GM21515 (cell line): Measurements from ENCODE around the gene SCTR.

Source experiments
- ATAC-seq: cut with Tn5 transposase; IDR thresholded peaks from one replicate; pipeline ENCODE4 v1.9.1; 2021; ENCODE audit not compliant: unreplicated experiment

SCTR gene

DNA sequence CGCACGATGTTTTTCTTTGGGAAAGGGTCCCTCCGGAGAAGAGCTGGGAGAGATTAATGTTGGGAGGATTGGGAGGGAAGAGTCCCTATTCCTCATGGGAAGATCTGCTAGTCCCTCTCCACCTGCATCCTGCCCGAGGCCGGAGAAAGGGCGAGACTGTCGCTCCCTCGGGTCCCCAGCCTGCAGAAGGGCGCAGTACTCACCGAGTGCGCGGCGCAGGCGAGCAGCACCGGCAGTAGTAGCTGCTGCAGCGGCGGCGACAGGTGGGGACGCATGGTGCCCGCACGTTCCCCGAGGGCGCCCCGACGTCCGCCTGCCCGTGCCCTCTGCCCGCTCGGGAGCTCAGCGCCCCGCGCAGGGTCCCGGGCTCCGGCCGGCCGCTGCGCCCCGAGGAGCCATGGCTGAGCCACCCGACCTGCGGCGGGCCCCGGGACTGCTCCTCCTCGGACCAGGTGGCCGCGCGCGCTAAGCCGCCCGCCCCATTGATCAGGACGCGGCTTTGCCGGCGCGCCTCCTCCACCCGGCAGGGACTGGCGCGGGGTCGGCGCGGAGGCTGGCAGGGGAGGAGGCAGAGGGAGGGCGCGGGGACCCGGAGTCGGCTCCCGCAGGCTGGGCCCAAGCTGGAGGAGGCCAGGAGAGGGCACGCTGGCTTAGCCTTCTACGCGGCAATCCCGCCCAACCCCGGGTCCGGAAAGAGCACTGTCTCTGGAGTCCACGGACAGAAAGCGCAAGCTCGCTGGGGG is at the start of gene SCTR:
TSS of gene SCTR (minus strand) at position 532 of the 743 bp plus-strand sequence. CDS start at position 275, 257 bp downstream.
- ATAC-seq: no peak

DNA sequence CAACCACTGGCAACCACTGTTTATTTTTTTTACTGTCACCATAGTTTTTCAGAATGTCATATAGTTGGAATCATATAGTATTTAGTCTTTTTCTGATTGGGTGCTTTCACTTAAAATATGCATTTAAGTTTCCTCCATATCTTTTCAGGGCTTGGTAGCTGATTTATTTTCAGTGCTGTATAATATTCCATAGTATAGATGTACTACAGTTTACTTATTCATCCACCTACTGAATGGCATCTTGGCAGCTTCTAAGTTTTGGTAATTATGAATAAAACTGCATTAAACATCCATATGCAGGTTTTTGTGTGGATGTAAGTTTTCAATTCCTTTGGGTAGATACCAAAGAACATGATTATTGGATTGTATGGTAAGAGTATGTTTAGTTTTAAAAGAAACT is 43.0 kb upstream of the SCTR start:
- ATAC-seq: no peak

DNA sequence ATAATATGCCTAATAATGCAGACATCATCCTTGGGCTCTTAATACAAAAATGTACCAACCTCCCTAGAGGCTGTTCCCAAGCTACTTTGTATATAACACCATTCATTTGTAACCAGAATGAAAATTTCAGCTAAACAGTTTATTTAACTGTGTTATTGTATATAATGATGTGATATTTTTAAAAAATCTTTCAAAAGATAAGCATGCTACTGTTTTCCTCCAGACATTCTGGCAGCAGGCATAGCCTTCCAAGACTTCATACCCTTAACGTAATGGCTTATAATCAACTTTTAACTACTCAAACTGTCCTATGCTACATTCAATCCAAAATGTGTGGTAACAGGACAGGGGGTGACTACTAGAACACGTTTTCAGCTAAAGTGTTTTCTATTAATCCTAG is 41.2 kb upstream of the SCTR start:
- no peak for ATAC-seq

DNA sequence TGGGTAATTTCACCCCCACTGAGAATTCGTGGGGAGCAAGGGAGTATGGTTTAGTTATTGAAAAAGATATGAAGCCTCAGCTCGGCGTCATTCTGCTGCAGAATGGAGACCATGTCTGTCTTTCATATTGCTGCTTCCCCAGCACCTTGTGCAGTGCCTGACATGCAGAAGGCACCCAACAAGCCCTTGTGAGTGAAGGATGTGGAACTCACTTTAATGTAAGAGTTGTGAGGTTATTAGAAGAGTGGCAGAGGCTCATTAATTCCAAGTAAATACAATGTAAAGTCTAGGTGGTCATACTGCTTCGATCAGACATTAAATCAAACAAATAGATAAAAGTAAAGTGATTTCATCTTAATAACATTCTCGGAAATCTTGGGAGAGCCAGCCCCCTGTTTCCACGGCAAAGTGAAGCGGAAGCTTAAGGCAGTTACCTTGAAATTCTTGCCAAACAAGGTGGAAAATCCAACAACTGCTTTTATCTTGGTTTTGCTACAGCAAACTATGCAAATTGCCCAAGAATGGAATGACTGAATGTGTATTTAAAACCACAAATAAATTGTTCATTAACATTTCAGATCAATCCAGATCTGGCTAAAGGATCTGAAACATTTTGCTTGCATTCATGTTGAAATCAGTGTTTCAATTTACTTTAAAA is 29.5 kb upstream of the SCTR start:
- no peak for ATAC-seq

DNA sequence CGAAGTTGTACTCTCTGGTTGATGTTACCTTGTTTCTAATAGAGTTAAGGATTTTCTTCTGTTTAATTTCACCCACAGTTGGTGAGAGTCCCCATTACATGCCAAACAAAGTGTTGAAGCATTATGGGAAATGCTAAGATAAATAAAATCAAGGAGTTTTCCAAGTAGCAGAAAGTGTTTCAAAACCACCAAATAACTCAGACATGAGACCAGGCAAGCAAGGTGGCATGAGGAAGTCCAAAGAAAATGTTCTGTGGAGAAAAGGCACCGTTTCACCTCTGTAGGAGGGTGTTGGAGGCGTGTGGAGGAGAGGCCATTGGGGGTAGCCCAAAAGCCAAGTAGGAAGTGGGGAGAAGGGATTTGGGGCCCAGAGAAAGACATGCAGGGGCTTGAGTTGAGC is 28.6 kb upstream of the SCTR start:
- ATAC-seq: no peak

DNA sequence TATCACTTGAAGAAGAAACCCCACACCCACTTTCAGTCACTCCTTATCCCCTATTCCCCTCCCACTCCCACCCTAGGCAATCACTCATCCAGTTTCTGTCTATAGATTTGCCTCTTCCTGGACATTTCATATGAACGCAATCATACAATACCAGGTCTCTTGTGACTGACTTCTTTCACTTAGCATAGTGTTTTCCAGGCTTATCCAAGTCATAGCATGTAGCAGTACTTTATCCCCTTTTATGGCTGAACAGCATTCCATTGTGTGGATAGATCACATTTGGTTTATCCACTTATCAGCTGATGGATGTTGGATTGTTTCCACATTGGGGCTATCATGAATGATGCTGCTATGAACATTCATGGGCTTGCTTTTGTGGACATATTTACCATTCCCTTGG is 26.6 kb upstream of the SCTR start:
- ATAC-seq: no peak

DNA sequence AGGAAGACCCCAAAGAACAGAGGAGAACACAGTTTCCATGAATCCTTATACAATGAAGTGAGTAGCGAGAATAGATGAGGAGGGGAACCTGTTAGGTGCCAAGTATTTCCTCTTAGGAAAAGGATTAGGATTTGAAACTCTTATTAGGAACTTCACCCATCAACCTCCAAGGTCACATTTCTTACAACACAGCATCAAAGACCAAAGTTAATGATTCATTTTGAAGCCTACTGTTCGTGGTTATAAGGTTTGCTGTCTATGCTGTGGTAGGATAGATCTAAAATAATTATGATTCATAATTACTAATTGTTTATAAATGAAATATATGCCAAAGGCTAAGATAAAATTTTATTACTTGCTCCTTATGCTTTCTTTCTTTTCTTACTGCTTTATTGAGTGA is 26.1 kb upstream of the SCTR start:
- ATAC-seq: no peak

DNA sequence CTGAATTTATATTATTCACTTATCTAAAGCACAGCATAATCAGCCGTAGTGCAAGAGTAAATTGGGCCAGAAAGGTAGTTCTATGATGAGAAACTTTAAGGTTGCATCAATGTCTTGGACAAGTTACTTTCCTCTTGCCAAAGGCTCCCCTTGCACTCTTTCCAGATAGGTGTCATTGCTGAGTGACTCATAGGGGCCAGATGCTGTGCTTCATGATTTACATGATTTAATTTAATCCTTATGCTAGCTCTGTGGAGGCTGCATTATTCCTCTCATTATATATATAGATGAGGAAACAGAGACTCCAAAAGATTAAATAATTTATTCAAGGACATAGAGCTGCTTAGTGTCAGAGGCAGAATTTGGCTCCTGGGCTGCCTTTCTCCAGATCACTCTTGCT is 25.0 kb upstream of the SCTR start:
- ATAC-seq: no peak

DNA sequence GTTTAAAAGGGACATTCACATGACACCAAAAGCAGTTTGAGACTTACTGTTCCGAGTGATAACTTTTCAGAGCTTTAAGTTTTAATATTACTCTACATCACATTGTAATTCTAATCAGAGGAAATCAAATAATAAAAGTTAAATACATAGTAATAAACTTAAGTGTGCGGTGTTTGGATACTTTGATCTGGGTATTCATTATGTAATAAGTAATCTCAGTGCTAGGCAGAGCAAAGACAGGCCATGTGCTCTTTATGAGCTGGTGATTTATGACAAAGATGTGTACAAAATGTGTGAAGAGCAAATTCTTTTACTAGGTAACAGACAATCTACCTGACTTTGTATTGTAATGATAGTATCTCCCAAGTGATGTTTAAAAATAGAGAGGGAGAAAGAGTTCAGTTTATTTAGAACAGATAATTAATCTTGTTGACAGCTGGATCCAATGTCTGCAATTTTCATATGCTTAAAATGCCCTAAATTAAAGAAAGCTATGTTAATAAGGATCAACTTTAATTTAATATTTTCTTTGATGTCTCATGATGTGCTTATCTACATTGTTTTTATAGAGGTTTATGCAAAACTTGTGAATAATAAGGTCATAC is 24.3 kb upstream of the SCTR start:
- no peak for ATAC-seq

DNA sequence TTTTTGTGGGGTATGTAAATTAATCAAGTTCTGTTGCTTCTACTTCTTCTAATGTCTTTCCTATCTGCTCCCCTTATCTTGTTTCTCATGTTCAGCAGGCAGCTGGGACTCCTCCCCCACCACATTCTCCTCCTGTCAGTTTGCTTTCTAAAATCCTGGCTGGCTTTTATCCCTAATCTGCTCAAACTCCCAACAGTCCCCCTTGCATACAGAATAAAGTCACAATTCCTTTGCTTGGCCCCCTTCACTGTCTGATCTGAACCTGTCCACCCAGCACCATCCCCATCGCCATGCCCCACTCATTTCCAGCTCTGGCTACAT is 22.1 kb upstream of the SCTR start:
- no peak for ATAC-seq

DNA sequence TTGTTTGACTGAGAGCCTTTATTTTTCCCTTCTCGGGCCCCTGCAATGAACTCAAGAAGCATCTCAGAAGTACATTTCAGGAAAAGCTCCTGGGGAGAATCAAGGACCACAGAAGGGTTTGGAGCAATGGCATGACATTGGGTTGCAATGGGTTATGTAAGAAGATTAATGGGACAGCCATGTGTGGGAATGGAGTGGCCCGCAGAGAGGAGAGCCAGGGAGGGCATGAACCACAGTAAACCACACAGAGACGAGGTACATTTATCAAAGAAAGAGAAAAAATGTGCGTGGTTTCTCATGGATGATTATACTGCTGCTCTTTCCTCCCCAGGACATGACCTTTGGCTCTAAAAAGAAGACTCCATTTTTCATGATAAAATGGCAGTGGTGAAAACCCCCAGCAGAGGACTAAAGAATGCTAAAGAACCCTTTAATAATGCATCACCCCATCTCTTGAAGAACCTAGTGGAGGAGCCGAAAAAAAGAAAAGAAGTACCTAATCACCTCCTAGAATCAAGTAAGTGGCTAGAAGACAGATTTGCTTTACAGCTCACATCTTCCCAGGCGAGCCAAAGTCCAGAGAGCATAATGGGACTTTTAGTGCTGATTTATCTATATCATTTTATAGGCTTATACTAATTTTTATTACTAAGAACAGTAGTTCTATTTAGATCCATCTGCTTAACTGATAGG is 21.6 kb upstream of the SCTR start:
- ATAC-seq: no peak

DNA sequence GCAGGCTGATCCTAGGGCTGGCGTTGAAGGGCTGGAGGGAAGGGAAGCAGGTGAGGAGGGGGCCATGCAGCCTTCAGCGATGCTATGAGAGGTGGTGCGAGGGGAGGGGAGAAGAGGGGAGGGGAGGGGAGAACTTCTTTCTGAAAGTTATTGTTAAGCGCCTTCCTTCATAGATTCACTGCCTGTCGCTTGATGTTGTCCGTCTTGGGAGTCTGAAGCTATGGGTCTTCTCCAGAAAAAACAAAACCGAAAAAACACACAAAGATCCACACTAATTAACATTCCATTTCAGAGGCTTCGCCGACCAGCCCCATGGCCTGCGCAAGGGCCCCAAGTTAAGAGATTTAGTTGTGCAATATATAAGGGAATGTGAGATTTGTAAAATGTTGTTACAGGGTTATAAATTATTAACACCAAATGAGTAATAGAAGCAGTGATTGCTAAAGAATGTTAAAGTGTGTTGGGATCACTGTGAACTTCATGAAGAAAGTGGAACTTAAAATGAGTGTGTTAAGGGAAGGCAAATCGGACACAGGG is 20.7 kb upstream of the SCTR start:
- ATAC-seq: no peak

DNA sequence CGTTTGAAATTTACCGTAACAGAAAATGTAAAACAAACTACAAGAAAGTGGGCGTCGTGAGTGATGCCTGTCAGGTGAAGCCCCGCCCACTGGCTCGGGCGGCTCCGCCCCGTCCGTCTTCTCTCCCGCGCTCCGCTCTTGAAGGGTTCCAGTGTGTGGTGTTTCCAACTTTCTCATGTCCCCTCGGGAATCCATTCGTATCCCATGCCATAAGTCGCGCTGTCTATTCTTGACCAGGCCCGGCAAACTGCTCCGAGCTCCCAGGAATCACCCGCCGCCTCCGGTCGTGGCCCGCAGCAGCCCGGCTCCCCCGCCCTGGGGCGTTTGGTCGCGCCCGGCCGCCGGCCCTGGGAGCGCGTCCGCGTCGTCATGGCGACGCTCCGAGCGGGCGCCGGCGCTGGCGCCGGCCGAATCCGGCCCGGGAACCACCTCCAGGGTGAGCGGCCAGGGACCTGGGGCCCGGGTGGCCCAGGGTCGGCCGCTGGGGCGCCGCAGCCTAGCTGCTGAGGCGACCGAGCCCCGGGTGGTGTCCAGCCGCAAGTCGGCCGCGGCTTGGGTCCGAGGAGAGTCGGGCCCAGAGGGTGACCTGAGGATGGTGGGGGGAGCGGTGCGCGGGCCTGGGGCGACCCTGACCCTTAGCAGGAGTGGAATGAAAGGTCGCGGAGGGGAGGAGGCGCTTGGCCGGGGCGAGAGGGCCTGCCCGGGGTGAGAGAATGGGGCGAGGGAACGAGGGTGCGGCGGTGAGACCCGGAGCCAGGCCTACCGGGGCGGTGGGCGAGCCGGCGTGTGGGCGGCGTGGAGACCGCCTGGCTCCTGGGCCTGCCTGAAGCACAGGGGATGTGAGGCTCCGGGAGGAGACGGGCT is 20.0 kb upstream of the SCTR start, which contains the start of gene CFAP221:
TSS of gene CFAP221 (plus strand) at position 375 of the 864 bp plus-strand sequence. CDS start 1,683 bp downstream, outside the sequence.
- peak; percentile 70 for ATAC-seq

DNA sequence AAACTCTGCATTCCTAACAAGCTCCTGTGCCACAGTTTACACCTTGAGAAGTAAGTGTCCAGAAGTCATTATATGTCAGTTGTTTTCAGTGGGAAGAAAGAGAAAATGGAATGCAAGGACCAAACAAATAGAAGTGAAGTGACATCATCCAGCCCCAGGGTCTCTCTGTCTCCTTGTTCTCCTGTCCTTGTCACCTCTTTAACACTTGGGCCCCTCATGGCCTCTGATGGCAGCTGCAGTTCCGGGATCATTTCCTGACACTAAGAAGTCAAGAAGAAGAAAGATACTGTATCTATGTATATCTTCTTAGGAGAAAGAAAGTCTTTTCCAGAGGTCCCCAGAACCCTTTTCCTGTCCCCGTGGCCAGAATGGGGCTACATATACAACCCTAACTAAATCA is 17.2 kb upstream of the SCTR start:
- no peak for ATAC-seq

DNA sequence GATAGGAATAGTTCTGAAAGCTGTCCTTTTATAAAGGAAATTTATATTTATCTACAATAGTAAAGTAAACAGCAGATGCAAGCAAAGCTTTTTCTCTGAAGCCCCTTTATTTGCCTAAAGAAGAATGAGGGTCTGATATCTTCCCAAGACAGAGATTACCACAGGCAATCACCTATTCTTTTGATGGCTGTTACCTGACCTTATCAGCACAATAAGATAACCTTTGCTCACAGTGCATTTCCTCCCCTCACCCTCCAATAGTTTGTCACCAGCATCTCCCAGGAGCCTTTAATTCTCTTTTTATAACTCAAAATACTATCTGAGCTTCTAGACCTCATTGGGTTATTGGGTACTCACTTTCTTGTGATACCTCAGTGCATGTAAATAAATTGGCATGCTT is 13.5 kb upstream of the SCTR start:
- no peak for ATAC-seq

DNA sequence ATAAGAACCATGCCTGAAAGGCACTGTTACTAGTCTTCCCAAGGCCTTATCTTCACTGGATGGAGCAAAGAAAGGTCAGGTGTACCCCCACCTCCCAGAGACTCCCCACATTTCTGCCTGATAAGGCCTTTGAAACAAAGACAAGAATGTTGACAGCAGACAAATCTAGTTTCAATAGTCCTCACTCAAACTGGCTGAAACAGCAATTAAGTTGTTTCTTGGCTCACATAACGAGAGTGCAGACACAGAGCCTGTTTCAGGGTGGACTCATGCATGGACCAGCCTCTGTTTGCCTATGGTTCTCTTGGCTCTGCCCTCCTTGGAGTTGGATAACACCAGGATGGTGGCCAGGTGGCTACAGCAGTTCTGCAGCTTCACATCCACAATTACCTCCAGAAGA is 12.4 kb upstream of the SCTR start:
- no peak for ATAC-seq

DNA sequence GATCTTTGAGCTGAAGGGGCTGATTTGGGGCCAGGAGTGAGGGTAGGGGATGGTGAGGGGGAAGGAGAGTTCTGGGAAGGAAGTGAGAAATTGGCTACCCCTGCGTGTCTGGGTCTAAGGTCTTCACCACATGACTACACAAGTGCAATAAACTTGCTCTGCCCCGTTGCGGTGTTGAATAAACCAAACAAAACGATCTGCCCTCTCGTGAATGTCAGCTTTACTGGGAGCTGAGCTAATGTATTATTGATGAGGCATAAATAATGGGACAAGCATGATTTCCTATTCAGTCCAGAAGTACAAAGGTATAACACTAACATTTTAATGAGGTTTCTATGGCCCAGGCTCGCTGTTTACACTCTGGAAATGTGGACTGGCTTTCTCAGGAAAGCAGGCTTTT is 11.9 kb upstream of the SCTR start:
- ATAC-seq: no peak

DNA sequence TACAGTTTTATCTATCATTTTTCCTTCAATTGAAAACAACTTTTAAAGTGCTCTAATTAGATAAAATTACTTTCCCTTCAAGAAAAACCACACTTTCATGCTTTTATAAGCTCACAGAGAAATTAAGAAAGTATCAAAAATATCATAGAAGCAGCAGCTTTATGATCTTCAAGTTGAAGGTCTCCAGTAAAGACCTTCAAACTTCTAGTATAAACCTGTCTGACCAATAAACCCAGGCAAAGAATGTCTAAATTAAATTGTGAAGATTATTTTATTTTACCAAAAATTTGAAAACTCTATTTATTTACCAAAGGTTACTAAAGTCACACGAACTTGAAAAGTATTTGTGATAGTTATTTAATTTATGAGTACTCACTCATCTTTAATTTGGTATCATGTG is 9.3 kb upstream of the SCTR start:
- no peak for ATAC-seq

DNA sequence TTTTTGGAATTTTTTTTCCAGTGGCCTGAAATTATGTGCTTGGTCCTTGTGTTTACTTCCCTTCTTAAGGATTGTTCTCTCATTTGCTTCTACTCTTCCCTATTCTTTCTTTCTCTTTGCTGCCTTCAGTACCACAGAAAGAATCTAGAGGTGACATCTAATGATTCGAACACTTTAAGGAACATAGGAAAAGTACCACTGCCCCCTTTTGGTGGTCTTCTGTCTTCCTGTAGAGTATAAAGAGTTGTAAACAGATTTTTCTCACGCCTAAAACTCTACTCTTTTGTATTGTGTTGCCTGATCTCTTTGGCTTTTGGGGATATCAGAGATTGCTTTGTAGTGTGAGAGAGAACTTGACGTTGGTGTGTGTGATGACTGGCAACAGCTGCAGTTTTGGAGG is 7.0 kb upstream of the SCTR start:
- no peak for ATAC-seq

DNA sequence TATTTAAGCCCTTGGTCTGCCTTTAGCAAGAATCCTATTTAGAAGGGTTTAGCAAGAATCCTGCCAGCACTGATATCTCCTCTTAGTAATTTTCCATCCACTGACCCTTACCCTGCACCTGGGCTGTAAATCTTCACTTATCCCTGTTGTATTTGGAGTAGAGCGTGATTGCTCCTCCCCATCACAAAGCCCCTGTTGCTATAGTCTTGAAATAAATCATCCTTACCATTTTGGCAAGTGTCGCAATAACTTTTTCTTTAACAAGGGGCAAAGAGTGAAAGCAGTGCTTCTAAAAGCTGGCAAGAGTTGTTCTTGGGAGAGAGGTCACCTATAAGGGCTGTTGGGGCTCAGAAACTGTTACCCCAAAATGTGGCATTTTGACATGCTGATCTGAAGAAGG is 3.7 kb upstream of the SCTR start:
- no peak for ATAC-seq

DNA sequence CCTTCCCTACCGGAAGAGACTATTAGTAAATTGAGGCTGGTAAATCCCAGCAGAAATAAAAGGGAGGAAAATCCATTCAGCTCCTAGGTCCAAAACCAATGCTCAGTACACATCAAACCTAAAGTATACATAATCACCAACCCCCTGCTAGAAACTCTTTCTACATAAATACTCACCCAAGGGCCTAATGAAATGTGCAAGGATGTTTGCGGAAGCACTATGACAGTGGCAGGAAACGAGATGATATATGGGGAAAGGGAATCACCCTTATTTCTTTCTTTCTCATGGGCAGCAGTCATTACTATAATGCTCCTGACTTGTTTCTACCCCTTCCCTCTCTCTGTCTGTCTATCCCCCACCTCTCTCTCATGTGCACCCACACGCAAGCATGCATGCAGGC is 1.3 kb upstream of the SCTR start:
- no peak for ATAC-seq
